Thymus (tissue), 11 donors: ENCODE results near the gene ARHGAP20. TPM values are rescaled to one million over a fixed set of nuclear protein-coding genes. Genes with fewer than 3 reads are reported as not detected.
"Not testable (repeated sequence)": the region's sequence is repeated elsewhere in the genome, so short reads cannot be mapped to it uniquely, and the experiment has no call there.

ENCODE experiments used
- DNase-seq, 9 donors: peaks; one replicate each; pipeline ENCODE4 v3.0.0-alpha.2; 2013; ENCODE audit warnings: low spot score in 9 of 9, low read depth in 6 of 9, missing footprints in 1 of 9
- H3K27ac ChIP-seq, 2 donors: one replicate each; pipeline ENCODE4 v1.5.1; 2013; ENCODE audit warnings: control low read depth in 1 of 2, low read depth in 1 of 2, low read length in 1 of 2, mild to moderate bottlenecking in 1 of 2, moderate library complexity in 1 of 2
- H3K27me3 ChIP-seq, 2 donors: one replicate each; pipeline ENCODE4 v1.5.1; 2013; ENCODE audit warnings: low read length in 1 of 2; ENCODE audit not compliant: control insufficient read depth in 2 of 2, insufficient read depth in 1 of 2
- H3K36me3 ChIP-seq, 2 donors: one replicate each; pipeline ENCODE4 v1.5.1; 2013; ENCODE audit warnings: low read length in 1 of 2, mild to moderate bottlenecking in 1 of 2, moderate library complexity in 1 of 2; ENCODE audit not compliant: control insufficient read depth in 2 of 2, insufficient read depth in 2 of 2
- H3K4me1 ChIP-seq, 2 donors: one replicate each; pipeline ENCODE4 v1.5.1; 2013; ENCODE audit warnings: low read length in 2 of 2; ENCODE audit not compliant: control insufficient read depth in 2 of 2, insufficient read depth in 2 of 2
- H3K4me3 ChIP-seq, 2 donors: one replicate each; pipeline ENCODE4 v1.5.1; 2013; ENCODE audit warnings: low read length in 2 of 2, control low read depth in 1 of 2, mild to moderate bottlenecking in 1 of 2
- H3K9me3 ChIP-seq, 2 donors: one replicate each; pipeline ENCODE4 v1.5.1; 2013; ENCODE audit warnings: low read length in 1 of 2, mild to moderate bottlenecking in 1 of 2; ENCODE audit not compliant: control insufficient read depth in 2 of 2, insufficient read depth in 1 of 2
- WGBS: extraction: QIAGEN DNeasy Blood & Tissue Kit; methylation state at CpG from one replicate; pipeline ENCODE4 v1.1.7; 2013; 5-methylcytosine and 5-hydroxymethylcytosine counted together
- polyA plus RNA-seq: library from polyadenylated mRNA; stranded (reverse); fragments of 200-250 nt; gene quantifications from one replicate; pipeline ENCODE4 v1.2.3, GENCODE V29; 2013
- total RNA-seq: library from RNA; stranded (reverse); fragments of 120-200 nt; gene quantifications from one replicate; pipeline ENCODE4 v1.2.4, GENCODE V29; 2013
- donor health status: healthy.

Gene ARHGAP20
- total and polyA plus RNA-seq, 2 donors, result 0.57 to 1.3 TPM

- H3K27me3 ChIP-seq, result no peaks in the 10 kb centered on the region
- H3K27ac ChIP-seq, result no peak overlapping the region
- H3K4me1 ChIP-seq, result no peaks in the 10 kb centered on the region
- no peak overlapping the region for H3K4me3 ChIP-seq
- DNase-seq, result no peak
- no peaks in the 10 kb centered on the region for H3K9me3 ChIP-seq
- H3K36me3 ChIP-seq, result no peaks in the 10 kb centered on the region
Measured at GRCh38 chr11:110634370-110634769, 77.9 kb downstream of the ARHGAP20 start.

GRCh38 chr11:110631551-110631950 is 80.7 kb downstream of the ARHGAP20 start:
- DNase-seq, result no peak
- no peak overlapping the region for H3K4me3 ChIP-seq
- H3K27me3 ChIP-seq, result no peaks in the 10 kb centered on the region
- H3K36me3 ChIP-seq, result no peaks in the 10 kb centered on the region
- no peak overlapping the region for H3K27ac ChIP-seq
- H3K9me3 ChIP-seq, result no peaks in the 10 kb centered on the region
- H3K4me1 ChIP-seq, result no peaks in the 10 kb centered on the region

GRCh38 chr11:110629594-110629993 is 82.6 kb downstream of the ARHGAP20 start:
- H3K4me3 ChIP-seq, result no peak overlapping the region
- WGBS, result 80% methylated on average over 4 of the region's 4 CpGs
- no peaks in the 10 kb centered on the region for H3K4me1 ChIP-seq
- H3K36me3 ChIP-seq, result no peaks in the 10 kb centered on the region
- no peak for DNase-seq
- no peaks in the 10 kb centered on the region for H3K27me3 ChIP-seq
- H3K27ac ChIP-seq, result no peak overlapping the region
- no peaks in the 10 kb centered on the region for H3K9me3 ChIP-seq

- Histone ChIP-seq H3K27ac (no peak overlapping the region), H3K4me3 (no peak overlapping the region), H3K9me3 (no peaks in the 10 kb centered on the region), H3K4me1 (no peaks in the 10 kb centered on the region), H3K27me3 (no peaks in the 10 kb centered on the region), H3K36me3 (no peaks in the 10 kb centered on the region)
- DNase-seq, result no peak
- WGBS, result 55% methylated on average over 2 of the region's 2 CpGs
Measured at GRCh38 chr11:110621826-110622225, 90.4 kb downstream of the ARHGAP20 start.

- H3K36me3 ChIP-seq, H3K4me1 ChIP-seq, H3K27ac ChIP-seq, DNase-seq, H3K9me3 ChIP-seq, H3K4me3 ChIP-seq, H3K27me3 ChIP-seq: not testable (repeated sequence)
- 97% methylated on average over 1 of the region's 1 CpG for WGBS
Measured at GRCh38 chr11:110619366-110619765, 92.9 kb downstream of the ARHGAP20 start.

GRCh38 chr11:110614031-110614430 is 98.2 kb downstream of the ARHGAP20 start:
- Histone ChIP-seq H3K27ac (no peak overlapping the region), H3K4me3 (no peak overlapping the region), H3K36me3 (no peaks in the 10 kb centered on the region), H3K9me3 (no peaks in the 10 kb centered on the region), H3K27me3 (no peaks in the 10 kb centered on the region), H3K4me1 (no peaks in the 10 kb centered on the region)
- no peak for DNase-seq
- 98% methylated on average over 2 of the region's 2 CpGs for whole genome bisulfite sequencing

- Histone ChIP-seq H3K9me3 (no peaks in the 10 kb centered on the region), H3K36me3 (no peaks in the 10 kb centered on the region), H3K4me1 (no peaks in the 10 kb centered on the region), H3K27ac (no peak overlapping the region), H3K27me3 (no peaks in the 10 kb centered on the region), H3K4me3 (no peak overlapping the region)
- WGBS, result 82% methylated on average over 3 of the region's 3 CpGs
- no peak for DNase-seq
Measured at GRCh38 chr11:110613197-110613918, 98.9 kb downstream of the ARHGAP20 start.

- DNase-seq, result no peak
- Histone ChIP-seq H3K4me3 (no peak overlapping the region), H3K4me1 (no peaks in the 10 kb centered on the region), H3K9me3 (no peaks in the 10 kb centered on the region), H3K27me3 (no peaks in the 10 kb centered on the region), H3K27ac (no peak overlapping the region), H3K36me3 (no peaks in the 10 kb centered on the region)
- WGBS, result 87% methylated on average over 6 of the region's 6 CpGs
Measured at GRCh38 chr11:110606415-110606814, 105.8 kb downstream of the ARHGAP20 start.

- no peak for DNase-seq
- no peaks in the 10 kb centered on the region for H3K4me1 ChIP-seq
- no peaks in the 10 kb centered on the region for H3K27me3 ChIP-seq
- no peaks in the 10 kb centered on the region for H3K36me3 ChIP-seq
- 96% methylated on average over 4 of the region's 4 CpGs for WGBS
- no peak overlapping the region for H3K27ac ChIP-seq
- H3K4me3 ChIP-seq, result no peak overlapping the region
- peaks cover 0 to 21% of the 10 kb centered on the region in 2 donors for H3K9me3 ChIP-seq
Measured at GRCh38 chr11:110601936-110602335, 110.3 kb downstream of the ARHGAP20 start.
